Measurements from ENCODE around the gene AUH.

The AUH gene

GRCh38 chr9:91298311-91298710 lies 63.4 kb downstream of the AUH start:
- no peak for DNase-seq (ENCODE audit: low read depth)
- no peak overlapping the region for H3K4me3 ChIP-seq (ENCODE audit: low read depth, low read length)
- no peak for TF ChIP-seq CTCF (IDR thresholded peaks at IDR 0.05; ENCODE audit: low read depth, low read length, missing control alignments)

GRCh38 chr9:91297306-91297705 lies 64.4 kb downstream of the AUH start:
- no peak for TF ChIP-seq CTCF (IDR thresholded peaks at IDR 0.05; ENCODE audit: low read depth, low read length, missing control alignments)
- DNase-seq (ENCODE audit: low read depth): no peak
- H3K4me3 ChIP-seq (ENCODE audit: low read depth, low read length): no peak overlapping the region

GRCh38 chr9:91296354-91296753 lies 65.4 kb downstream of the AUH start:
- DNase-seq (ENCODE audit: low read depth): no peak
- H3K4me3 ChIP-seq (ENCODE audit: low read depth, low read length): no peak overlapping the region
- no peak for TF ChIP-seq CTCF (IDR thresholded peaks at IDR 0.05; ENCODE audit: low read depth, low read length, missing control alignments)

GRCh38 chr9:91295357-91295756 lies 66.4 kb downstream of the AUH start:
- DNase-seq (ENCODE audit: low read depth): no peak
- no peak for TF ChIP-seq CTCF (IDR thresholded peaks at IDR 0.05; ENCODE audit: low read depth, low read length, missing control alignments)
- no peak overlapping the region for H3K4me3 ChIP-seq (ENCODE audit: low read depth, low read length)

- no peak for DNase-seq (ENCODE audit: low read depth)
- no peak for TF ChIP-seq CTCF (IDR thresholded peaks at IDR 0.05; ENCODE audit: low read depth, low read length, missing control alignments)
- no peak overlapping the region for H3K4me3 ChIP-seq (ENCODE audit: low read depth, low read length)
These were observed 69.9 kb downstream of the AUH start for GRCh38 chr9:91291866-91292265.

GRCh38 chr9:91289244-91289643 lies 72.5 kb downstream of the AUH start:
- no peak for DNase-seq (ENCODE audit: low read depth)
- no peak for TF ChIP-seq CTCF (IDR thresholded peaks at IDR 0.05; ENCODE audit: low read depth, low read length, missing control alignments)
- no peak overlapping the region for H3K4me3 ChIP-seq (ENCODE audit: low read depth, low read length)

GRCh38 chr9:91285729-91286353 lies 75.9 kb downstream of the AUH start:
- H3K4me3 ChIP-seq (ENCODE audit: low read depth, low read length): no peak overlapping the region
- TF ChIP-seq CTCF (IDR thresholded peaks at IDR 0.05; ENCODE audit: low read depth, low read length, missing control alignments): no peak
- no peak for DNase-seq (ENCODE audit: low read depth)

All from GM12864 (cell line).